Stimulated activated CD8-positive, alpha-beta memory T cell treated with anti-CD3 and anti-CD28 coated beads, Interleukin-7, amount 100 ng/mL, for 24 hours (primary cell): ENCODE measurements around the gene XRCC6.
"Not testable (repeated sequence)": the region's sequence is repeated elsewhere in the genome, so short reads cannot be mapped to it uniquely, and the experiment has no call there.

Experiments used
- DNase-seq: peaks from one replicate; pipeline ENCODE4 v3.0.0-alpha.2; 2020; ENCODE audit warnings: low read depth

Gene XRCC6

DNA sequence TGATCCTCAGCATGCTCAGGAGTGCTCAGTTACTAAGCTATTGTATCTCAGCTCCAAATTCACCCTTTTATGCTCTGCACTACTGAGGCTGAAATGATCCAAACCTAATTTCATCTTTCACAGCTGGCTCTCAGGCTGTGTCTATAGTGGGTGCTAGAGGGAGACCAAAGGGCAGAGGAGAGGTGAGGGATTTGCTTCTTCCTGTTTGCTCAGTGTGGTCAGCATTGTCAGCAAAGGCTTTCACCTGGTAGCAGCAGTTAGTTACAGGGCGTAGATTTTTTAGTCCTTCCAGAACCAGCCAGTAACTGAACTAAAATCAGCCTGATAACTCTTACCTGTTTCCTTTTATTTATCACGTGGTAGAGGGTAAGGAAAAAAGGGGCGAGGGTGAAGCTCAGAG is 33.2 kb downstream of the XRCC6 start:
- DNase-seq: no peak

- no peak for DNase-seq
Measured at GRCh38 chr22:41656556-41656955, 35.5 kb downstream of the XRCC6 start.

DNA sequence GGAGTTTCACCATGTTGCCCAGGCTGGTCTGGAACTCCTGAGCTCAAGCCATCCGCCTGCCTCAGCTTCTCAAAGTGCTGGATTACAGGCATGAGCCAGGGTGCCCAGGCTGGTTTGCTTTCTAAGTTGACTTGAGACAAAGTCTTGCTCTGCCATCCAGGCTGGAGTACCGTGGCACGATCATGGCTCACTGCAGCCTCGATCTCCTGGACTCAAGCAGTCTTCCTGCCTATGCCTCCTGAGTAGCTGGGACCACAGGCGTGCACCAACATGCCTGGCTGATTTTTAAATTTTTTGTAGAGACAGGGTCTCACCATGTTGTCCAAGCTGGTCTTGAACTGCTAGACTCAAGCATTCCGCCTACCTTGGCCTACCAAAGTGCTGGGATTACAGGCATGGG is 36.6 kb downstream of the XRCC6 start:
- DNase-seq: no peak

- DNase-seq: no peak
Measured at GRCh38 chr22:41658869-41659268, 37.8 kb downstream of the XRCC6 start.

DNA sequence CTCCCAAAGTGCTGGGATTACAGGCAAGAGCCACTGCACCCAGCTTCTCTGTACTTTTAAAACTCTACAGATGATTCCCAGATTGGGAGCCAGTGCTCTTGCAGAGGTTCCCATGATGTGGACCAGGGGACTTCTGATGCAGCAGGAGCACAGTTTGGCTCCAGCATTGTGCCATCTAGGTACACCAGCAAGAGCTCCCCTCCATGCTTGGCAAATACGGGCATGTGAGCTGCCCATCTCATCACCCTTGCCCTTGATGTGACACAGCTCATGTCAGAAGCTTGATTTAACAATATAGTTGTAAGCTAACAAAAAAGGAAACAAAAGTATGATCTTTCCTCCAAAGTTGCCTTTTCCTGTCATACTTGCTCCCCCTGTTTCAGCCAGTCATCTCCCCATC is 38.8 kb downstream of the XRCC6 start:
- no peak for DNase-seq

GRCh38 chr22:41660416-41660815 is 39.3 kb downstream of the XRCC6 start:
- no peak for DNase-seq

DNA sequence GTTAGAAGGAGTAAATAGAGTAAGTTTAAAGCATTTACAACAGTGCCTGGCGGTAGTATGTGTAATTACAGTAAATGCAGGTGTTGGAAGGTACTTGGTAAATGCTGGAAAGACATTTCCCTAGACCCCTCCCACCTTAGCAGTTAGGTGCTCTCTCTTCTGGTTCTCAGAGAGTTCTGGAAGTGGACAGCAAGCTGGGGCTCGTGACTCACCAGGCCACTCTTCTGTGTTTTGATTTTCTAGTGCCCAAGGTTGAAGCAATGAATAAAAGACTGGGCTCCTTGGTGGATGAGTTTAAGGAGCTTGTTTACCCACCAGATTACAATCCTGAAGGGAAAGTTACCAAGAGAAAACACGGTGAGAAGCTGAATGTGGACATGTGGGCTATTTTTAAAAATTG is 40.0 kb downstream of the XRCC6 start:
- no peak for DNase-seq

- no peak for DNase-seq
Measured at GRCh38 chr22:41661713-41662112, 40.6 kb downstream of the XRCC6 start.

DNA sequence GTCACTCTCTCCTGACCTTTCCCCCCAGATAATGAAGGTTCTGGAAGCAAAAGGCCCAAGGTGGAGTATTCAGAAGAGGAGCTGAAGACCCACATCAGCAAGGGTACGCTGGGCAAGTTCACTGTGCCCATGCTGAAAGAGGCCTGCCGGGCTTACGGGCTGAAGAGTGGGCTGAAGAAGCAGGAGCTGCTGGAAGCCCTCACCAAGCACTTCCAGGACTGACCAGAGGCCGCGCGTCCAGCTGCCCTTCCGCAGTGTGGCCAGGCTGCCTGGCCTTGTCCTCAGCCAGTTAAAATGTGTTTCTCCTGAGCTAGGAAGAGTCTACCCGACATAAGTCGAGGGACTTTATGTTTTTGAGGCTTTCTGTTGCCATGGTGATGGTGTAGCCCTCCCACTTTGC is 42.5 kb downstream of the XRCC6 start:
- DNase-seq: not testable (repeated sequence)

- DNase-seq: no peak
Measured at GRCh38 chr22:41664490-41664889, 43.4 kb downstream of the XRCC6 start.

- DNase-seq: no peak
Measured at GRCh38 chr22:41664951-41665350, 43.9 kb downstream of the XRCC6 start.

DNA sequence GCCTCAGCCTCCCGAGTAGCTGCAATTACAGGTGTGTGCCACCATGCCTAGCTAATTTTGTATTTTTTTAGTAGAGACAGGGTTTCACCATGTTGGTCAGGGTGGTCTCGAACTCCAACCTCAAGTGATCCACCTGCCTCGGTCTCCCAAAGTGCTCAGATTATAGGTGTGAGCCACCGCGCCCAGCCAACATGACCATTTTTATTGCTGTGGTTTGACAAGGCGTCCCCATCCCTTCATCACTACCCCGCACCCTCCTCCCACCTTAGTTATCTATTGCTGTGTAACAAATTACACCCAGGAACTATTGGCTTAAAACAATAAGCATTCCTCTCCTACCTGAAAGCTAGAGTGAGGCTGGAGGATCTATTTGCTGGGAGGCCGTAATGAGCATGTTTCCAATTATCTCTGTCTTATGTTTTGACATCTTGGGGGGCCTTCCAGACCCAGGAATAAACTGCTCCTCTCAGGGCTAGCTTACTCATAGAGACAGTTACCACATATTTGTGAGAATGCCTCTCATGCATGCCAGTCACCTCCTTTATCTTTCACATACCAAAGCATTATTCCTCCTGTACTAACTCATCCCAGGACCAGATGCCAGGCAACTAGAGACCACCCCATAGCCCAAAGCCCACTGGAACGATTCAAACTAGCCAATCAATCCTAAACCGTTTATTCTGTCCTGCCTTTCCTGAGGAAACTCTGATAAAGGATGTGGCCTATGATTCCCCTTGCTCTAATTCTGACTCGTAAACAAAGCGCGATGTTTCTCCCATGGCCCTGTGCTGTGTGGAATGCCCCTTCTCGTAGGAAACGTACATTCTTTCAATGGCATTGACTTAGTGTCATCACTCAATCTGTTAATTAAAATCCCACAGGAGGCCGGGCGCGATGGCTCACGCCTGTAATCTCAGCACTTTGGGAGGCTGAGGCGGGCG is 48.1 kb downstream of the XRCC6 start:
- DNase-seq: no peak

GRCh38 chr22:41672096-41672495 is 51.0 kb downstream of the XRCC6 start:
- DNase-seq: not testable (repeated sequence)

GRCh38 chr22:41672780-41673509 is 51.9 kb downstream of the XRCC6 start:
- DNase-seq: no peak

DNA sequence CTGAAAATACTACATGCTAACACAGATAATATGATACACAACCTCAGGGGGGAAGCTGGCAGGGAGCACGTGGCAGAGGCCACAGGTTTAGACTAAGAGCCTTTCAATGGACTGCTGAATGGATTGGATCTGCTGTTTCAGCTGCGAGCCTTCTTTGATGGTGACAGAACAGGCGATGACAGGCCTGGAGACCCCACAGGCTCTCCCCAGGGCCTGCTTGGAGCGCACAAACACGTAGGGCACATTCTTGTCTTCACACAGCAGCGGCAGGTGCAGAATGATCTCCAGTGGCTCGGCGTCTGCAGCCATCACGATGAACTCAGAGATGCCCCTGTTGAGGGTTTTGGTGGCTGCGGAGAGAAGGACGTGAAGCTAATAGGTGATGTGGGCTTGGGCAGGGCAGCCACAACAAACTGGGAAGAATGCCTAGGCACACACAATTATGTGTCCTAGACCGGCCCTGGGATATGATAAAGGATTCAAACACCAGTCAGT is 53.8 kb downstream of the XRCC6 start:
- no peak for DNase-seq

- DNase-seq: no peak
Measured at GRCh38 chr22:41676134-41676533, 55.0 kb downstream of the XRCC6 start.

GRCh38 chr22:41681616-41682015 is 60.5 kb downstream of the XRCC6 start:
- DNase-seq: no peak

GRCh38 chr22:41682033-41682807 is 61.1 kb downstream of the XRCC6 start:
- DNase-seq: peak; percentile 73

DNA sequence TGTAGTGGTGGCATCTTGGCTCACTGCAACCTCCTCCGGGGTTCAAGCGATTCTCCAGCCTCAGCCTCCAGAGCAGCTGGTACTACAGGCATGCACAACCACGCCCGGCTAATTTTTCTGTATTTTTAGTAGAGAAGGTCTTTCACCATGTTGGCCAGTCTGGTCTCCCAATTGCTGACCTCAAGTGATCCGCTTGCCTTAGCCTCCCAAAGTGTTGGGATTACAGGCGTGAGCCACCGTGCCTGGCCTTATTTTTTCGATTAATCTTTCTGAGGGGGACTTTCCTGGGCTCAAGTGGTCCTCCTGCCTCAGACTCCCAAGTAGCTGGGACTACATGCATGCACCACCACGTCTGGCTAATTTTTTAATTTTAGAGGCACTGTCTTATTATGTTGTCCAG is 62.0 kb downstream of the XRCC6 start:
- no peak for DNase-seq

DNA sequence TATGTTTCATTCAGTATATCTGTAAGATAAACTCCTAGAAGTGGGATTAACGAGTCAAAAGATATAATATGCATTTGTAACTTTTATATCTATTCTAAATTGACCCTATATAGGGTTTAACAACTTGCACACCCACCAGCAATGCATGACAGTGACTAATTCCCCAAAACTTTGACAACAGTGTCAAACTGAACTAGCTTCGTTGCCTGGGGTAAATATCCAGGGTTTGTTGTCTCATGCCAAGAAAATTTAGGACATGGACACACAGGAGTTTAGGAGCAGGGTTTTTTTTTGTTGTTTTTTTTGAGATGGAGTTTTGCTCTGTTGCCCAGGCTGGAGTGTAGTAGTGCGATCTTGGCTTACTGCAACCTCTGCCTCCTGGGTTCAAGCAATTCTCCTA is 62.5 kb downstream of the XRCC6 start:
- no peak for DNase-seq

- no peak for DNase-seq
Measured at GRCh38 chr22:41684194-41684593, 63.1 kb downstream of the XRCC6 start.

DNA sequence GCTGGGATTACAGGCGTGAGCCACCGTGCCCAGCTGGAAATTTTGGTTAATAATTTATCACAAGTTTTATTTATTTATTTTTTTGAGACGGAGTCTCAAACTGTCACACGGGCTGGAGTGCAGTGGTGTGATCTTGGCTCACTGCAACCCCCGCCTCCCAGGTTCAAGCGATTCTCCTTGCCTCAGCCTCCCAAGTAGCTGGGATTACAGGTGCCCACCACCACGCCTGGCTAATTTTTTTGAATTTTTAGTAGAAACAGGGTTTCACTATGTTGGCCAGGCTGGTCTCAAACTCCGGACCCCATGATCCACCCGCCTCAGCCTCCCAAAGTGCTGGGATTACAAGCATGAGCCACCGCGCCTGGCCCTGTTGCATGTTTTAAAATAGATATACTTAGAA is 65.8 kb downstream of the XRCC6 start:
- DNase-seq: not testable (repeated sequence)
